Panc1 (cell line): ENCODE results near the gene CNKSR2. TPM values are rescaled to one million over a fixed set of nuclear protein-coding genes. Genes with fewer than 3 reads are reported as not detected.

Source experiments
- ATAC-seq: fragments of 200-7000 bp; cut with Tn5 transposase; 2 replicates; pipeline ENCODE4 v1.9.1; 2020; ENCODE audit warnings: mild to moderate bottlenecking, moderate library complexity
- BruUV-seq: library from RNA; stranded (reverse); fragments of 400-500 nt; replicated peaks from 2 replicates; lab custom pipeline; 2021; lab: Mats Ljungman, UMichigan
- CTCF ChIA-PET: fragments of 300-600 bp; sonication (Branson Sonifier 250); formaldehyde crosslinking; loops from one replicate; lab custom pipeline; 2022; ENCODE audit warnings: antibody characterized with exemption; lab: Charles Lee
- POLR2A ChIA-PET: fragments of 300-600 bp; sonication (Branson Sonifier 250); formaldehyde crosslinking; loops from one replicate; lab custom pipeline; 2022; ENCODE audit warnings: antibody characterized with exemption; lab: Charles Lee
- DNase-seq: peaks from one replicate; pipeline ENCODE4 v3.0.0-alpha.2; 2010; ENCODE audit warnings: low read depth, low spot score
- H3K27ac ChIP-seq: 2 replicates; pipeline ENCODE4 v1.5.1; 2011; ENCODE audit warnings: mild to moderate bottlenecking, low read length, inconsistent platforms
- H3K27me3 ChIP-seq: fragments of 200-500 bp; sonication (Bioruptor generic); 2 replicates; pipeline ENCODE4 v1.6.0; 2014; ENCODE audit warnings: low read length, inconsistent platforms; ENCODE audit not compliant: control insufficient read depth, insufficient read depth
- H3K36me3 ChIP-seq: fragments of 200-500 bp; sonication (Bioruptor generic); 2 replicates; pipeline ENCODE4 v1.5.1; 2014; ENCODE audit warnings: inconsistent platforms, mild to moderate bottlenecking, low read length, moderate library complexity; ENCODE audit not compliant: control insufficient read depth, insufficient read depth
- H3K4me1 ChIP-seq: 2 replicates; pipeline ENCODE4 v1.5.1; 2011; ENCODE audit warnings: inconsistent platforms, mild to moderate bottlenecking, low read length, moderate library complexity; ENCODE audit not compliant: control insufficient read depth, insufficient read depth
- H3K4me3 ChIP-seq, 2 experiments: 2 replicates each; pipeline ENCODE4 v1.5.1; 2011 to 2012; ENCODE audit warnings: low read depth in 2 of 2, low read length in 2 of 2, mild to moderate bottlenecking in 2 of 2, inconsistent platforms in 1 of 2, moderate library complexity in 1 of 2
- H3K9me3 ChIP-seq: fragments of 200-500 bp; sonication (Bioruptor generic); 2 replicates; pipeline ENCODE4 v1.5.1; 2014; ENCODE audit warnings: low read depth, mild to moderate bottlenecking, inconsistent platforms, low read length, moderate library complexity; ENCODE audit not compliant: control insufficient read depth, insufficient read depth
- POLR2AphosphoS5 ChIP-seq: IDR thresholded peaks from 2 replicates; pipeline ENCODE4 v1.6.1; 2012; ENCODE audit warnings: mild to moderate bottlenecking, low read depth, low read length, moderate library complexity
- SIN3A ChIP-seq: IDR thresholded peaks from 2 replicates; pipeline ENCODE4 v1.6.1; 2012; ENCODE audit warnings: low read depth, mild to moderate bottlenecking, low read length, moderate library complexity, borderline replicate concordance; ENCODE audit not compliant: insufficient read depth
- TCF7L2 ChIP-seq: IDR thresholded peaks from 2 replicates; pipeline ENCODE4 v1.6.1; 2011; ENCODE audit warnings: mild to moderate bottlenecking, low read depth, low read length, inconsistent platforms
- in situ Hi-C: cut with HindIII; loops from 2 replicates; pipeline ENCODE4 v1.10.0; 2016; ENCODE audit warnings: low sequenced_read_pairs, low pct_unique_long_range_greater_than_20kb
- intact Hi-C: fragments of 100-400 bp; cut with micrococcal nuclease; formaldehyde crosslinking; loops from one replicate; pipeline ENCODE4 v1.10.0; 2022; ENCODE audit not compliant: unreplicated experiment
- total RNA-seq: library from RNA; stranded (reverse); gene quantifications from one replicate; pipeline ENCODE4 v1.2.1, GENCODE V29; 2021; ENCODE audit not compliant: unreplicated experiment
- TF ChIP-seq, protein P1 (sequence below), 2 experiments: IDR thresholded peaks; 2 replicates each; pipeline ENCODE4 v1.6.1; 2011 to 2012; ENCODE audit warnings: low read depth in 2 of 2, control low read depth in 1 of 2, low read length in 1 of 2, mild to moderate bottlenecking in 1 of 2, moderate library complexity in 1 of 2; ENCODE audit not compliant: insufficient read depth in 1 of 2
- TF ChIP-seq, protein P2 (sequence below): fragments of 450-650 bp; IDR thresholded peaks from 2 replicates; pipeline ENCODE4 v1.5.1; 2017; ENCODE audit warnings: mild to moderate bottlenecking

CNKSR2 gene
- total RNA-seq, 1 experiment from 2014 or later = not detected

DNA sequence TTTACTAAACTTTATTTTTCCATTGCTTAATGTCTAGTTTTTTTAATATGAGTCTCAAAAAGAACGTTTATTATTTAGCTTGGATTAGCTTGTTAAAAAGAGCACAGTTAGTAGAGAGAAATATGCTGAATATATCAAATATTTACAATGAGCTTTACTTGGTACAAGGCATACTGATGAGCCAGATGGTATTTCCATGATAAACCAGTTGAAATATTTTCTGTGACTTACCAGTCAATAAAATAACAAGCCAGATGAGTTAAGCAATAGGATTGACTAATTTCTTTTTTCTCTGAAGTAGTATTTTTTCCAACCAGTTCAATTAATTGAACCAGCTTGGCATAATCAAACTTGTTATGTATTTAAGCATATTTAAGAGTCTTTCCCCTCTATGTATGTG, 149.8 kb downstream of the CNKSR2 start:
- Histone ChIP-seq H3K4me1 (no peaks in the 10 kb centered on the region), H3K4me3 (no peak overlapping the region), H3K9me3 (no peaks in the 10 kb centered on the region), H3K36me3 (no peaks in the 10 kb centered on the region), H3K27me3 (no peaks in the 10 kb centered on the region), H3K27ac (no peak overlapping the region)
- BruUV-seq = no TSS peak
- CTCF ChIA-PET = no interaction called here
- intact Hi-C loops (no loop called here), in situ Hi-C loops (no loop called here)
- TF ChIP-seq, protein P1, sequence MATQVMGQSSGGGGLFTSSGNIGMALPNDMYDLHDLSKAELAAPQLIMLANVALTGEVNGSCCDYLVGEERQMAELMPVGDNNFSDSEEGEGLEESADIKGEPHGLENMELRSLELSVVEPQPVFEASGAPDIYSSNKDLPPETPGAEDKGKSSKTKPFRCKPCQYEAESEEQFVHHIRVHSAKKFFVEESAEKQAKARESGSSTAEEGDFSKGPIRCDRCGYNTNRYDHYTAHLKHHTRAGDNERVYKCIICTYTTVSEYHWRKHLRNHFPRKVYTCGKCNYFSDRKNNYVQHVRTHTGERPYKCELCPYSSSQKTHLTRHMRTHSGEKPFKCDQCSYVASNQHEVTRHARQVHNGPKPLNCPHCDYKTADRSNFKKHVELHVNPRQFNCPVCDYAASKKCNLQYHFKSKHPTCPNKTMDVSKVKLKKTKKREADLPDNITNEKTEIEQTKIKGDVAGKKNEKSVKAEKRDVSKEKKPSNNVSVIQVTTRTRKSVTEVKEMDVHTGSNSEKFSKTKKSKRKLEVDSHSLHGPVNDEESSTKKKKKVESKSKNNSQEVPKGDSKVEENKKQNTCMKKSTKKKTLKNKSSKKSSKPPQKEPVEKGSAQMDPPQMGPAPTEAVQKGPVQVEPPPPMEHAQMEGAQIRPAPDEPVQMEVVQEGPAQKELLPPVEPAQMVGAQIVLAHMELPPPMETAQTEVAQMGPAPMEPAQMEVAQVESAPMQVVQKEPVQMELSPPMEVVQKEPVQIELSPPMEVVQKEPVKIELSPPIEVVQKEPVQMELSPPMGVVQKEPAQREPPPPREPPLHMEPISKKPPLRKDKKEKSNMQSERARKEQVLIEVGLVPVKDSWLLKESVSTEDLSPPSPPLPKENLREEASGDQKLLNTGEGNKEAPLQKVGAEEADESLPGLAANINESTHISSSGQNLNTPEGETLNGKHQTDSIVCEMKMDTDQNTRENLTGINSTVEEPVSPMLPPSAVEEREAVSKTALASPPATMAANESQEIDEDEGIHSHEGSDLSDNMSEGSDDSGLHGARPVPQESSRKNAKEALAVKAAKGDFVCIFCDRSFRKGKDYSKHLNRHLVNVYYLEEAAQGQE (IDR thresholded peaks at IDR 0.05; ENCODE audit: insufficient read depth in 1 of 2, low read depth in 2 of 2, low read length in 1 of 2) = no peak
- no peak for TF ChIP-seq TCF7L2
- DNase-seq (no peak), ATAC-seq (no peak)
- POLR2A ChIA-PET = interaction anchor here (0.6 kb wide), 1 partner anchor 426 kb away, joined by 6 read pairs; no protein-coding TSS in a partner anchor

DNA sequence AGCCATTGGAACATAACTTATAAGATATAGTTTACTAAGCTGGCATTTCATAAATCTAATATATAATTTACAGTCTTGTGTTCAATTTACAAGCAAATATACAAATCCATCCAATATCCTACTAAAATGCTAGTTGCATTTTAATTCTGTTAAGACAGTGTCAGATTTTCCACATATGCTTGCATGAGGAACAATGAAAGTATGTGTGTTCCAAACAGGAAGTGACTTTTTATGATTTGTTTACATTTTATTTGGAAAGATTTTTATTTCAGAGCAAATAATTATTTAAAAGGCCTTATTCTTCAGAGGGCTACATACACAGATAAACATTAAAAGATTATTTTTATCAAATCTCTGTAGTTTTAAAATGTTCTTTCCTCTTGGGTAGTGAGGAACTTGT, 153.9 kb downstream of the CNKSR2 start:
- Histone ChIP-seq H3K4me3 (no peak overlapping the region), H3K9me3 (no peaks in the 10 kb centered on the region), H3K4me1 (no peaks in the 10 kb centered on the region), H3K27me3 (no peaks in the 10 kb centered on the region), H3K36me3 (no peaks in the 10 kb centered on the region), H3K27ac (no peak overlapping the region)
- intact Hi-C loops (no loop called here), in situ Hi-C loops (no loop called here)
- no TSS peak for BruUV-seq
- no peak for TF ChIP-seq TCF7L2
- TF ChIP-seq, protein P1 (IDR thresholded peaks at IDR 0.05; ENCODE audit: insufficient read depth in 1 of 2, low read depth in 2 of 2, low read length in 1 of 2) = no peak
- no peak for TF ChIP-seq POLR2AphosphoS5
- no peak for TF ChIP-seq SIN3A
- TF ChIP-seq, protein P2, sequence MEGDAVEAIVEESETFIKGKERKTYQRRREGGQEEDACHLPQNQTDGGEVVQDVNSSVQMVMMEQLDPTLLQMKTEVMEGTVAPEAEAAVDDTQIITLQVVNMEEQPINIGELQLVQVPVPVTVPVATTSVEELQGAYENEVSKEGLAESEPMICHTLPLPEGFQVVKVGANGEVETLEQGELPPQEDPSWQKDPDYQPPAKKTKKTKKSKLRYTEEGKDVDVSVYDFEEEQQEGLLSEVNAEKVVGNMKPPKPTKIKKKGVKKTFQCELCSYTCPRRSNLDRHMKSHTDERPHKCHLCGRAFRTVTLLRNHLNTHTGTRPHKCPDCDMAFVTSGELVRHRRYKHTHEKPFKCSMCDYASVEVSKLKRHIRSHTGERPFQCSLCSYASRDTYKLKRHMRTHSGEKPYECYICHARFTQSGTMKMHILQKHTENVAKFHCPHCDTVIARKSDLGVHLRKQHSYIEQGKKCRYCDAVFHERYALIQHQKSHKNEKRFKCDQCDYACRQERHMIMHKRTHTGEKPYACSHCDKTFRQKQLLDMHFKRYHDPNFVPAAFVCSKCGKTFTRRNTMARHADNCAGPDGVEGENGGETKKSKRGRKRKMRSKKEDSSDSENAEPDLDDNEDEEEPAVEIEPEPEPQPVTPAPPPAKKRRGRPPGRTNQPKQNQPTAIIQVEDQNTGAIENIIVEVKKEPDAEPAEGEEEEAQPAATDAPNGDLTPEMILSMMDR = no peak
- DNase-seq (no peak), ATAC-seq (no peak)
- POLR2A ChIA-PET = no interaction called here
- CTCF ChIA-PET = no interaction called here
